ENCODE measurements around the gene TK1.

Gene TK1

GRCh38 chr17:78132767-78133178, 54.1 kb downstream of the TK1 start:
- no peak for DNase-seq

- DNase-seq, result peak; percentile 79
Measured at GRCh38 chr17:78132084-78132676, 54.7 kb downstream of the TK1 start.

- DNase-seq, result peak; percentile 73
Measured at GRCh38 chr17:78131172-78132083, 55.4 kb downstream of the TK1 start.

- DNase-seq, result peak; percentile 96
Measured at GRCh38 chr17:78130437-78131101, 56.3 kb downstream of the TK1 start, which contains the start of gene TMC8. TSS of gene TMC8 (plus strand) at chr17:78130771. CDS start at chr17:78131589, 818 bp downstream.

- peak; percentile 87 for DNase-seq
Measured at GRCh38 chr17:78130090-78130436, 56.8 kb downstream of the TK1 start.

- DNase-seq, result peak; percentile 62
Measured at GRCh38 chr17:78129351-78130089, 57.3 kb downstream of the TK1 start.

GRCh38 chr17:78128551-78129350, 58.1 kb downstream of the TK1 start, which contains the start of gene TMC6:
TSS of gene TMC6 (minus strand) at chr17:78128755. CDS start at chr17:78126832, 1,923 bp downstream.
- peak; percentile 95 for DNase-seq

- DNase-seq, result peak; percentile 54
Measured at GRCh38 chr17:78127888-78128550, 58.8 kb downstream of the TK1 start.

- peak; percentile 92 for DNase-seq
Measured at GRCh38 chr17:78127239-78127887, 59.5 kb downstream of the TK1 start.

GRCh38 chr17:78126895-78127238, 60.0 kb downstream of the TK1 start:
- no peak for DNase-seq

GRCh38 chr17:78125976-78126894, 60.6 kb downstream of the TK1 start:
- no peak for DNase-seq

- DNase-seq, result peak; percentile 49
Measured at GRCh38 chr17:78125138-78125913, 61.5 kb downstream of the TK1 start.

- no peak for DNase-seq
Measured at GRCh38 chr17:78124836-78125137, 62.1 kb downstream of the TK1 start.

Data from hematopoietic multipotent progenitor cell treated with erythropoietin and hydrocortisone succinate and interleukin-3 and kit ligand, for 4 days (in vitro differentiated cells).